Islet of Langerhans (tissue), 1 donor: ENCODE measurements around the gene NKAPL.
A peak's percentile ranks its signal among the peaks of the same experiment; 100 is the strongest.

Experiments used
- FAIRE-seq: peaks from one replicate; lab custom pipeline; 2011; peaks lifted over from hg19 to GRCh38; lab: Jason Lieb, UNC

NKAPL gene

GRCh38 chr6:28245206-28245941 lies 13.7 kb upstream of the NKAPL start:
- FAIRE-seq, result no peak

DNA sequence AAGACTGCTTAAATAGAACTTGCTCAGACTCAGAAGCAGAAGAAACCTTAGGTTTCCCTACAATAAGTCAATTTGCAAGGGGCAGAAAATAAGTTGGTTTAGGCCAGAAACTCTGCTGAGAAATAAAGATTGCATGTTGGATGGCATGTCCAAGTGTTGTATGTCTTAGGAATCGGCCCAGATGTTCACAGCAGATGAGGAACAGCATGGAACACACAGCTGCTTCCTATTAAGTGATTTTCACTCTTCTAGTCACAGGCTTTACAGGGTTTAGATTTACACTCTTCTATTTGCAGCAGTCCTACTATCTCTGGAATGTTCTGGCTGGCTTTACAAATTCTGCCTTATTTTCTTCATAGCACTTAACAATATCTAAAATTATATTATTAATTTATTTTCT lies 10.2 kb upstream of the NKAPL start:
- no peak for FAIRE-seq

DNA sequence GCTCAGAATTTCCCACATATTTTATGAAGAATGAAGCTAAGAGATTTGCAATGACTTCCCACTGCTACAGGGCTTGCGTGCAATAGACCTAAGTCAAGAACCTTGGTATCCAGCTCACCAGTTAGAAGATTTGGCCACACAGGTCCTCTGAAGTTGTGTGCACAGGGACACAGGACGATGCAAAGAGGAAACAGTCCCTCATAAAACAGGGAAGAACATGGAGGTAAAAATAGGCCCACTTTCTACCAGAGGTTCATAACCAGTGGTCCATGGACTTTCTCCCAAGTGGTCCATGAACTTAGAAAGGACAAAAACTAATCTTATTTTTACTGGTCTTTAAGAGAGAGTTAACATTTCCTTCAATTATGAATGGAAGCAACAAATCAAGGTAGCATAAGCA lies 8.3 kb upstream of the NKAPL start:
- no peak for FAIRE-seq

DNA sequence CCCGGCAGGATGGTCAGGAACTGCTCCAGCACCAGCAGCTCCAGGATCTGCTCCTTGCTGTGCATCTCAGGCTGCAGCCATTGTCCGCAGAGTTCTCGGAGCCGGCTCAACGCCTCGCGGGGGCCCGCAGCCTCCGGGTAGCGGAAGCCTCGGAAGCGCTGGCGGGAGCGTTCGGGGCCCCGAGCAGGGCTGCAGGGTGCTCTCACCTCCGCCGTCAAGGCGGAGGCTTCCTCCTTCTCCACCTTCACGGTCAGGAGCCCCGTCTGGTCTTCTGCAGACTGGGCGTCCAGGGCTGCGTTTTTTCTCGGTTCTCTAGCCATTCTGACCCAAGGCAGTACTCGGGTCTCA lies 7.5 kb upstream of the NKAPL start:
- no peak for FAIRE-seq

DNA sequence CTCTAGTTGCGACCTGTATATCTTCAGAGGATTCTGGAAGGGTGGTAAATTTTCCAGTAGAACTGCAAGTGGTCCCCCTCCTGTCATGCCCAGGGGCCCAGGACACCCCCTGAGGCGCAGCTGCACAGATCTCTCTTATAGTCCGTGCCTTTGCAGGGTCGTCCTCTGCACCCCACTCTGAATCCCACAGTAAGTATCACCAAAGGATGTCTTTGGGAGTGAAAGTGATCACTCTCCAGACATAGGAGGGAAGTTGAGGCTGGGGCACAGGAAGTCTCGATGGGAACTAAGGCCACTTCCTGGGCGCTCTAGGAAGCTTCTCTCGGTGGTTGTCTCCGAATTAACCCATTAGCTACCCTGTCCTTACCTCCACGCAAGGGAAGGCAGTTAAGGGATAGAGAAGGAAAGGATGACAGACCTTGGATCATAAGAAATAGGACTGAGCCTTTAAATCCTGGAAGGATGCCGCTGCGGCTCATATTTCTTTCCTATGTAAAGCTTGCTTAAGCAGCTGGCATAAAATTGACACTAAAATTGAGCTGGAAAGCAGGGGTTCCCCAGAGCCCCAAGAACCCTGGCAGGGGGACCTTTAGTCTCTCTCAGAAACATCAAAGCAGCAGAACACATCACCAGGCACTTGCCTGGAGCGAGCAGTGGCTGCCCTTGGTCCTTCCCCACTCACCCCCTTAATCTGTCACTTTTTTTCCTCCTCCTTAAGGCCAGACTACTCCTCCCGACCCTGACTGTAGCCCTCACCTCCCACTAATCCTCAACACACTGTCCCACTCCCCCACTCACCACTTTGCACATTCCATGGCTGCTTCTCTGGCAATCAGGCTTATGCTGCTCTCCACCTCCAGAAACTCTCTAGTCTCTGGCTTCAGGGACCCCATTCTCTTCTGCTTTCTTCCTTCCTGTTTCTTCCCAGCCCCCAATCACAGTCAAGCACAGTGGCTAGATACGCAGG lies 6.8 kb upstream of the NKAPL start, which contains the start of gene ZKSCAN4:
Gene ZKSCAN4 (minus strand): TSS at position 261 of the 967 bp plus-strand sequence. CDS start 289 bp downstream, outside the sequence.
- peak; percentile 36 for FAIRE-seq

- FAIRE-seq, result no peak
These were observed 5.0 kb upstream of the NKAPL start for GRCh38 chr6:28254121-28254519.

DNA sequence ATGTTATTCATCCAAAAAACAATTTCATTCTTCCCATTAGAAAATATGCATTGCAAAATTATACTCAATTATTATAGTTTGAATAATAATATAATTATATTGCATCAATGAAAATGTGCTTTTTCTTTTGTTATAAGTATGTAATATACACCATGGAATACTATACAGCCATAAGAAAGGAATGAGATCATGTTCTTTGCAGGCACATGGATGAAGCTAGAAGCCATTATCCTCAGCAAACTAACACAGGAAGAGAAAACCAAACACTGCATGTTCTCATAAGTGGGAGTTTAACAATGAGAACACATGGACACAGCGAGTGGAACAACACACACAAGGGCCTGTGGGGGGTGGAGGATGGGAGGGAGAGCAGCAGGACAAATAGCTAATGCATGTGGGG lies 2.1 kb upstream of the NKAPL start:
- FAIRE-seq, result no peak

- no peak for FAIRE-seq
These were observed 4.8 kb downstream of the NKAPL start for GRCh38 chr6:28263922-28264321.

DNA sequence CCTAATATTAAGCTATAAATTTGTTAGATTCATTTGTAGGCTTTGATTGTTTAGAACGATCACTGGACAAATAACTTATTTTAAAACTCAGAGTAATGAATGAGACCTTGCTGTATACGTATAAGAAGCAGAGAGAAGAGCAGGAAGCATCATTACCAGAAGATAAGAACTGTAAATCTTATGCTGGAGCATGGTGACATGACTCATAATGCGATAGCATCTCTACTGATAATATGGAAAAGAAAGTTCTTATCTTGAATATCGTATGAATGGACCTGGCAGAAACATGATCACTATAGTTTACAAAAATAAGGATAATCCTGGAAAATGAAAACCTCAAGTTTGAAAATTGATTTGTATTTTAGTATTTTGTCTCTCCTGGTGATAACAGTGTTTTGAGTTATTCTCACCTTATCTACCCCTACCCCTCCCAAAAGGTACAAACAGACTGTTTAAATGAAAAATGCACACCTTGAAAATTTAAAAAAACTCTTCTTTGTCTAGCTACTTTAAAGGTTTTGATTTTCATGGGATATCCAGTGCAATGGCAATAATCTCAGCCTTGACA lies 5.8 kb downstream of the NKAPL start:
- no peak for FAIRE-seq

DNA sequence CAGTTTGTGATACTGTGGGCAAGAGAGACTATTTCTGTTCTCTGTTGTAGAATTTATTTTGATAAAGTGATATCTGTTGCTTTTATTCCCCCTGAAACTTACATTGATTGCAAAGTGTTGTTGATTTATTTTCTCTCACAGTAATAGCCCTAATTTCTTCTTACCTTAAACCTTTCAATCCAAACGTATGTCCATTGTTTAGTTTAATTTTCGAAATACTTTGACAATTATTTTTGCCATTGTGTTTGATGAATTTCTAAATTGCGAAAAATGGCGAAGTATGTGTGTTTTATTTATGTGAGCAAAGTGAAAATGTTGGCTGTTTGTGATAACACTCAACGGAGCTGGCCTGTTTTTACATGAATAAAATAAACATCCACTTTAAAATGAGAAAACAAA lies 7.5 kb downstream of the NKAPL start:
- FAIRE-seq, result no peak

DNA sequence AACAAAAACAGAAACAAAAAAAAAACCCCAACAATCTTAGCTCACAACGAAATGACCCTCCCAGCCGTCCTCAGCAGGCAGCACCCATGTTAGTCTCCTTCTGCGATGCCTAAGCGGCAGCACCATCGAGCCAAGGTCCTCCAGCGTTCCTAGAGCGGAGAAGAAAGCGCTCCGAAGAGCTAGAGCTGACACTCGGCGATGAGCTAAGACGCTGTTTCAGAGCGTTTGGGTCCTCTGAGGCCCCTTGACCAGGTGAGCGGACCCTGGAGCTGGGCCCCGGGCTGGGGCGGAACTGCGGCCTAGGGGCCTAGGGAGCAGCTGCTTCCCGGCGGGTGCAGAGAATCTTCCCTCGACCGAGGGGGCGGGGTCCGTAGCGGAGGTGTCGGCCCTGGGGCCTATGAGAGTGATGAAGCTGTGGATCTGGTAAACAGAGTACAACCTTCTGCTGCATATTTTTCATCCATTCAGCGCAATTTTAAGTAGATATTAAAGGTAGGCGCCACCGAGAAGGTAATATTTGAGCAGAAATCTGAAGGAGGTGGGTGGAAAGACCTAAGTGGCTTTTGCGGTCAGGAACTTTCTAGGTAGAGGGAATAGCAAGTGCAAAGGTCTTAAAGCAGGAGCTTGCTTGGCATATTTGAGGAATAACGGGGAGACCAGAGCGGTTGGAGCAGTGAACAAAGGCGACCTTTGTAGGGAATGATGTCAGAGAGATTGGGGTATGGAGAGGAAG lies 8.0 kb downstream of the NKAPL start, which contains the start of gene ZSCAN26:
Gene ZSCAN26 (plus strand): TSS at position 182 of the 733 bp plus-strand sequence. CDS start 4,777 bp downstream, outside the sequence.
- FAIRE-seq, result peak; percentile 79

- FAIRE-seq, result no peak
These were observed 8.6 kb downstream of the NKAPL start for GRCh38 chr6:28267695-28268059.

- FAIRE-seq, result no peak
These were observed 10.4 kb downstream of the NKAPL start for GRCh38 chr6:28269492-28269891.

DNA sequence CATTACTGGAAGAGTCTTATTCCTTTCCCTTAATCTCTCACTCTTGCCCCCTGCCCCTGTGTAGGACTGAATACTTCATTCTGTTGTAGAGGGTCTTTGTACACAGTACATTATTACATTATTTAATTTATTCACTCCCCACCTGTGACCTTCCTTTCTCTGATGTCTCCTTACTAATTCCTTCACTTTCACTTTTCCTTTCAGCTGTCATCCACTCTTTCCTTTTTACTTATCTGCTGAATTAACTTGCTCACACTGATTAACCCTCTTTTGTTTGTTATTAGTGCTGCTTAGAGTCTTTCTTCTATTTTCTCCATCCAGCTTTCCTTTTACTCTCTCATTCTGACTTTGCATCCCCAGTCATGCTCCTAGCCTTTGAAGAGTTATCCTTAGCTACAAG lies 15.8 kb downstream of the NKAPL start:
- FAIRE-seq, result no peak

DNA sequence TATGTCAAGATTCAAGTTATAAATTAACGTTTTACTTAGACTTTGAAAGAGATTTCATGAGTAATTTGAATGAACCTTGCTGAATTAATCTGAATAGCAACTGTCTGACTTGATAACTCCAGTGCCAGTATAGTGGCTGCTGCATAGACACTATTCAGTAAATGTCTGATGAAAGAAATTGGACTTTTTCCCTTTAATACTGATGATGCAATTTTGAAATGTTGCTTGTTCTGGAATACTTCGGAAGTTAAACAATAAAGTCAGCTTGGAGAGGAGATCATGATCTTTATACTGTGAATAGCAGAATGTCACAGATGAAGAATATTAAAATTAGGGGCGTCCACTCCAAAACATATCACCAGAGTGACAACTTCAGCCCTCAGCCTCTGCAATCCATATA lies 18.6 kb downstream of the NKAPL start:
- FAIRE-seq, result no peak

DNA sequence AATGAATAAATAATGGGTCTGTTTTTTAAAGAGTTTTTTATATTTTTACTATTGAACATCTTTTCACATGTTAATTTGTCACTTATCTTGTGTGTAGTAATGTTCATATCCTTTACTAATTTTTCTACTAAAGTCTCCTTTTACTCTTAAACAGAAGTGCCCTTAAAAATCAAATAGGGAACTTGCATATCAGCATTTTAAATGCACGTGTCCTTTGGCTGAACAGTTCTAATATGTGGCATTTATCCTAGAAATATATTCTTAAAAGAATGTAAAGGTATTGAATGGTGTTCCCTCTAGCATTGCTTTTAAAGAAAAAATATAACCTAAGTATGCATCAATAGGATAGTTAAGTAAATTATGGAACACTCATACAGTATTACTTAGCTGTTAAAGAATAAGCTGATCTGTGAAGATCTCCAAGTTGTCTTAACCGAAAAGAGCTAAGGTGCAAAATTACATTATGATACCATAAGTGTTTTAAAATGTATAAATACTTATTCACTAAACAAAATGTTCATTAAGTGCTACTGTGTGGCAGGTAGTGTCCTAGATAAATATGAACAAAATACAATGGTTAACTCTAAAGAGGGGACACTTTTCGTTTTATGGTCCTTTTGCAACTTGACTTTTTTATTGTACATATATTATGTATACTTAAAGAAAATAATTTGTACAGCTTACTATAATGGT lies 21.6 kb downstream of the NKAPL start:
- FAIRE-seq, result no peak

DNA sequence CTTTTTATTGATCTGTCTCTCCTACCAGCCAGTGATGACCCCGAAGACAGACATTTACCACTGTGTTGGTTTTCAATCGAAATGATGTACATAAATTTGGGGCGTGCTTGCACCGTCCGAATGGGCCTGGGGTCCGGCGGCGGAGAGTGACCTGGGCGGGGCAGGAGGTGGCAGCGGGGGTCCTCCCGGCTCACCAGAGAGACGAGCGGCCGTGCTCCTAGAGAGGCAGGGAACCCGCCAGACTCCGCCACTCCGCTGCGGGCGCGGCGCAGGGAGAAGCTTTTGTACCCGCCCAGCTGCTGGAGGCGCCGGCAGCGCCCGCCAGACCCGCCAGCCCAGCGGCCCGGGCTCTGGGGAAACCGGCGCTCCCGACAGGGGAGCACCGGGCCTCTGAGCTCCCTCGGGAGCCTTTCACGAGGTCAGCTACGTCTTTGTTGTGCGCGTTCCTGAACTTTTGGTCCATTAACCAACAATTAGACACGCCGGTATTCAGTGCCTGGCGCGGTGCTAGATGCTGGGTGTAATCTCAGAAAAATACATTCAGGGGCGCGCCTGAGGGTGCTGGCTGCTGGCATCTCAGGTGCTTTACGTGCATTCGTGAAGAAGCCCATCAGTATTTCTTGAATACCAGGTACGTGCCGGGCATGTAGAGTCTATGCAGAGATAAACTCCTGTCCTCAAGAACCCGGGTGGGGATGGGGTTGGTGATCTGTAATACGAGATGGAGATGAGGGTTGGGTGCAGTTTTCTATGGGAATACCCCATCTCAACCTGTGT lies 22.4 kb downstream of the NKAPL start, which contains the start of gene PGBD1:
Gene PGBD1 (plus strand): TSS at position 285 of the 777 bp plus-strand sequence. CDS start 2,242 bp downstream, outside the sequence.
- no peak for FAIRE-seq

- no peak for FAIRE-seq
These were observed 23.8 kb downstream of the NKAPL start for GRCh38 chr6:28282926-28283325.

DNA sequence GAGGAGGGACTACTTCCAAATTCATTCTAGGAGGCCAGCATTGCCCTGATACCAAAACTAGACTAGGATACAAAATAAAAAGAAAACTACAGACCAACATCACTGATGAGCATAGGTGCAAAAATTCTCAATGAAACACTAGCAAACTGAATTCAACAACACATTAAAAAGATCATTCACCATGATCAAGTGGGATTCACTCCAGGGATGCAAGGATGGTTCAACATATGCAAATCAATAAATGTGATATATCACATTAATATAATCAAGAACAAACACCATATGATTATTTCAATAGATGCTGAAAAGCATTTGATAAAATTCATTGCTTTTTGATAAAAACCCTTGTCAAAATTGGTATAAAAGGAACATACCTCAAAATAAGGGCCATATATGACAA lies 32.5 kb downstream of the NKAPL start:
- no peak for FAIRE-seq

DNA sequence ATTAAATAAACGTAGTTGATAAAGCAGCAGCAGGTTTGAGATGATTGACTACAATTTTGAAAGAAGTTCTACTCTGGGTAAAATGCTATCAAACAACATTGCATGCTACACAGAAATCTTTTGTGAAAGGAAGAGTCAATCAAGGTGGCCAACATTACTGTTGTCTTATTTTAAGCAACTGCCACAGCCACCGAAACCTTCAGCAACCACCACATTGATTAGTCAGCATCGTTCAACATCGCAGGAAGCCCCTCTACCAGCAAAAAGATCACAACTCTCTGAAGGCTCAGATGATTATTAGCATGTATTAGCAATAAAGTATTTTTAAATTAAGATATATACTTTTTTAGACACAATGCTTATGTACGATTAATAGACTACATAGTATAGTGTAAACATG lies 36.2 kb downstream of the NKAPL start:
- no peak for FAIRE-seq
